SU-DHL-6 (cell line): ENCODE measurements around the gene TSPAN32.
"Not testable (repeated sequence)": the region's sequence is repeated elsewhere in the genome, so short reads cannot be mapped to it uniquely, and the experiment has no call there.

ENCODE experiments used
- H2AFZ ChIP-seq: fragments of 200-600 bp; sonication (generic); 2 replicates; pipeline ENCODE4 v1.6.1; 2014; ENCODE audit warnings: low read depth, mild to moderate bottlenecking, moderate library complexity, mixed read lengths, antibody characterized with exemption, low read length; ENCODE audit not compliant: severe bottlenecking
- H3F3A ChIP-seq: fragments of 200-600 bp; shearing (Covaris generic); 2 replicates; pipeline ENCODE4 v1.6.0; 2016; ENCODE audit warnings: antibody characterized with exemption, mild to moderate bottlenecking; ENCODE audit not compliant: insufficient read depth
- H3K27ac ChIP-seq: fragments of 200-600 bp; sonication (generic); 2 replicates; pipeline ENCODE4 v1.5.1; 2016; ENCODE audit warnings: low read depth, mild to moderate bottlenecking, low read length, moderate library complexity, mixed read lengths
- H3K27me3 ChIP-seq: fragments of 200-600 bp; sonication (generic), shearing (Covaris generic); 2 replicates; pipeline ENCODE4 v1.6.0; 2014; ENCODE audit warnings: mild to moderate bottlenecking, low read length
- H3K36me3 ChIP-seq: fragments of 200-600 bp; sonication (generic); 2 replicates; pipeline ENCODE4 v1.6.1; 2014; ENCODE audit warnings: mild to moderate bottlenecking, low read length, mixed read lengths
- H3K4me2 ChIP-seq: fragments of 300-600, 200-600 bp; shearing (Covaris generic), sonication (generic); 2 replicates; pipeline ENCODE4 v1.6.0; 2014; ENCODE audit warnings: low read length, low read depth, mild to moderate bottlenecking; ENCODE audit not compliant: poor library complexity, severe bottlenecking
- H3K4me3 ChIP-seq: fragments of 200-600 bp; sonication (generic); 2 replicates; pipeline ENCODE4 v1.5.1; 2014; ENCODE audit warnings: antibody characterized with exemption, low read length, mild to moderate bottlenecking, mixed read lengths; ENCODE audit not compliant: insufficient read depth, poor library complexity, severe bottlenecking
- H3K79me2 ChIP-seq: fragments of 200-600 bp; sonication (generic); 2 replicates; pipeline ENCODE4 v1.6.1; 2014; ENCODE audit warnings: mild to moderate bottlenecking, low read length, moderate library complexity; ENCODE audit not compliant: insufficient read depth
- H3K9ac ChIP-seq: fragments of 200-600 bp; sonication (generic); 2 replicates; pipeline ENCODE4 v1.7.0; 2014; ENCODE audit warnings: mild to moderate bottlenecking, low read length
- H3K9me2 ChIP-seq: fragments of 200-600 bp; sonication (generic); replicated peaks from 2 replicates; pipeline ENCODE4 v1.6.1; 2014; ENCODE audit warnings: low read length; ENCODE audit not compliant: insufficient read depth
- H3K9me3 ChIP-seq: fragments of 200-600 bp; sonication (generic); 2 replicates; pipeline ENCODE4 v1.6.1; 2014; ENCODE audit warnings: low read length, mixed read lengths; ENCODE audit not compliant: insufficient read depth
- H4K20me1 ChIP-seq: fragments of 200-600 bp; sonication (generic); 2 replicates; pipeline ENCODE4 v1.6.1; 2014; ENCODE audit warnings: low read depth, mild to moderate bottlenecking, antibody characterized with exemption, low read length, moderate library complexity, mixed read lengths
- CTCF ChIP-seq: fragments of 200-600 bp; sonication (generic); IDR thresholded peaks from one replicate; pipeline ENCODE4 v1.5.1; 2017; ENCODE audit warnings: antibody characterized with exemption, mild to moderate bottlenecking, low read length, moderate library complexity; ENCODE audit not compliant: insufficient read depth, poor library complexity, severe bottlenecking
- EZH2phosphoT487 ChIP-seq: fragments of 200-600 bp; sonication (generic), shearing (Covaris generic); conservative IDR thresholded peaks from 2 replicates; pipeline ENCODE4 v1.6.1; 2018; ENCODE audit warnings: mild to moderate bottlenecking, antibody characterized with exemption, low read length, moderate library complexity, mixed read lengths

TSPAN32 gene

GRCh38 chr11:2277933-2278523, 23.8 kb upstream of the TSPAN32 start:
- Histone ChIP-seq H3K27ac (no peak overlapping the region), H3K4me3 (no peak overlapping the region), H3K27me3 (no peaks in the 10 kb centered on the region; the same call in 1 of the 2 replicates), H3K9me3 (peaks cover 4% of the 10 kb centered on the region; the same call in 1 of the 2 replicates), H3K4me2 (no peak overlapping the region), H3K9me2 (no peaks in the 10 kb centered on the region), H3K9ac (no peak overlapping the region), H3F3A (no peaks in the 10 kb centered on the region), H3K36me3 (no peaks in the 10 kb centered on the region), H2AFZ (no peak overlapping the region), H3K79me2 (no peaks in the 10 kb centered on the region), H4K20me1 (no peaks in the 10 kb centered on the region)
- TF ChIP-seq EZH2phosphoT487 (no peak), CTCF (no peak)

- H3F3A ChIP-seq: no peaks in the 10 kb centered on the region
- no peak overlapping the region for H3K4me3 ChIP-seq
- no peaks in the 10 kb centered on the region for H4K20me1 ChIP-seq
- no peak overlapping the region for H3K9ac ChIP-seq
- no peaks in the 10 kb centered on the region for H3K36me3 ChIP-seq
- H3K79me2 ChIP-seq: no peaks in the 10 kb centered on the region
- no peak overlapping the region for H2AFZ ChIP-seq
- no peaks in the 10 kb centered on the region; the same call in 1 of the 2 replicates for H3K27me3 ChIP-seq
- H3K4me2 ChIP-seq: no peak overlapping the region
- no peak overlapping the region for H3K27ac ChIP-seq
- TF ChIP-seq EZH2phosphoT487 (no peak), CTCF (no peak)
- peaks cover 4% of the 10 kb centered on the region; the same call in 1 of the 2 replicates for H3K9me3 ChIP-seq
- no peaks in the 10 kb centered on the region for H3K9me2 ChIP-seq
These were observed 21.6 kb upstream of the TSPAN32 start for GRCh38 chr11:2280208-2280607.

GRCh38 chr11:2286350-2286749, 15.5 kb upstream of the TSPAN32 start:
- not testable (repeated sequence) for H3K9me3 ChIP-seq, H3K27ac ChIP-seq, H3F3A ChIP-seq, H3K9ac ChIP-seq, H2AFZ ChIP-seq, H3K27me3 ChIP-seq, H4K20me1 ChIP-seq, H3K79me2 ChIP-seq, H3K36me3 ChIP-seq, H3K4me2 ChIP-seq, H3K4me3 ChIP-seq, H3K9me2 ChIP-seq

GRCh38 chr11:2287091-2287490, 14.7 kb upstream of the TSPAN32 start:
- Histone ChIP-seq H3K9me3 (no peaks in the 10 kb centered on the region), H3K9me2 (no peaks in the 10 kb centered on the region), H3F3A (no peaks in the 10 kb centered on the region), H3K27ac (no peak overlapping the region), H3K4me2 (no peak overlapping the region), H2AFZ (no peak overlapping the region), H3K79me2 (no peaks in the 10 kb centered on the region), H3K36me3 (no peaks in the 10 kb centered on the region), H3K4me3 (no peak overlapping the region), H3K9ac (no peak overlapping the region), H3K27me3 (no peaks in the 10 kb centered on the region; the same call in 1 of the 2 replicates), H4K20me1 (no peaks in the 10 kb centered on the region)
- TF ChIP-seq CTCF: no peak
- TF ChIP-seq EZH2phosphoT487: no peak
